GM21381 (cell line): ENCODE results near the gene RBM19.
"Not testable (repeated sequence)": the region's sequence is repeated elsewhere in the genome, so short reads cannot be mapped to it uniquely, and the experiment has no call there.

Source experiments
- ATAC-seq: cut with Tn5 transposase; IDR thresholded peaks from one replicate; pipeline ENCODE4 v1.9.1; 2021; ENCODE audit warnings: mild to moderate bottlenecking, moderate library complexity; ENCODE audit not compliant: unreplicated experiment

The RBM19 gene

DNA sequence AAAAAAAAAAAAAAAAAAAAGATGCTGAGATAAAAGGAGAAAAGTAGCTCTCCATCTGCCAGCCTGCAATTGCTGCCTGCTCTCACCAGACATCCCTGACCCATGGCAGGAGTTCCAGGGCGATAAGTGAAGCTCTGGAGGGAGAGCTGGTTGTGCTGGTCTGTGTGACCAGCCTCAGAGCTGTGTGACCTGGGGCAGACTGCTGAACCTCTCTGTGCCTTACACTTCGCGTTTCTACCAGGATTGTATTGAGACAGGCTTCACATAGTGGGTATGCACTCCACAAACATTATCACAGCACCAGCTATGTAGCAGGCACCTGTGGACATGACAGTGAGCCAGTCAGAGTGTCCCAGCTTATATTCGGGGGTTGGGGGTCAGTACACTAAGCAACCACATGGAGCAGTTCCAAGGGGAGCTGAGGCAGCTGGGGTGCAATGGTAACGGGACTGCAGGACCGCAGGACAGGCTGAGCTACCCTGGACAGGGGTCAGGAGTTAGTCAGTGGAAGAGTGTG lies 57.5 kb downstream of the RBM19 start:
- ATAC-seq, result no peak

DNA sequence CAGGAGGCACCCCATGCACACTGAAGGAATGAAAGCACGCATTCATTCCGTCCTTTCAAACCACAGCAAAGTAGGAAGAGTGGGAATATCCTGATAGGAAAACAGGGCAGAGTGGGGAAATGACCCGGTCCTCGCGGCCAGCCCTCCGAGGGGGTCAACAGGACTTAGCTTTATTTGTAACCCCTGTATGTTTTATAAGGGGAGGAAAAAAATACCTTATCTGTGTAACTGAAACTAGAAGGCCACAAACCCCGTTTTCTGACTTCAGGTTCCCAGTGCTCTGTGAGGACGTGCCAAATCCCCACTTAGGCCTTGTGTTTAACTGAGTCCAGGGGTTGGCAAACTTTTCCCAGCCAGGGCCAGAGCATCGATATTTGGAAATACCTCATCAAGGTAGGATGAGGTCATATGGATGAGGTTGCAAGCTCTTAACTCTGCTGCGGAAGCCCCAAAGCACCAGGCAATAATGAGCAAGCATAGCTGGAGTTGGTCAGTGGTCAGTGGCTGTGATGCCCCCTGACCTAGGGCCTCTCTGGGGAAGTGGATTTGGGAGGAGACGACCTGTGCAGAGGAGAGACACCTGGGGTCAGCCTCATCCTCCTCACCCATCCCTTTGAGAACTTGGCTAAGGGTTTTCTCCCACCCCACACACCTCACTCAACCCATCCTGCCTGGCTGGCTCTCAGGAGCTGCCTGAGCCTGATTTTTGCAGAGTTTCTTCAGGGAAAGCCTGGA lies 58.5 kb downstream of the RBM19 start:
- no peak for ATAC-seq

DNA sequence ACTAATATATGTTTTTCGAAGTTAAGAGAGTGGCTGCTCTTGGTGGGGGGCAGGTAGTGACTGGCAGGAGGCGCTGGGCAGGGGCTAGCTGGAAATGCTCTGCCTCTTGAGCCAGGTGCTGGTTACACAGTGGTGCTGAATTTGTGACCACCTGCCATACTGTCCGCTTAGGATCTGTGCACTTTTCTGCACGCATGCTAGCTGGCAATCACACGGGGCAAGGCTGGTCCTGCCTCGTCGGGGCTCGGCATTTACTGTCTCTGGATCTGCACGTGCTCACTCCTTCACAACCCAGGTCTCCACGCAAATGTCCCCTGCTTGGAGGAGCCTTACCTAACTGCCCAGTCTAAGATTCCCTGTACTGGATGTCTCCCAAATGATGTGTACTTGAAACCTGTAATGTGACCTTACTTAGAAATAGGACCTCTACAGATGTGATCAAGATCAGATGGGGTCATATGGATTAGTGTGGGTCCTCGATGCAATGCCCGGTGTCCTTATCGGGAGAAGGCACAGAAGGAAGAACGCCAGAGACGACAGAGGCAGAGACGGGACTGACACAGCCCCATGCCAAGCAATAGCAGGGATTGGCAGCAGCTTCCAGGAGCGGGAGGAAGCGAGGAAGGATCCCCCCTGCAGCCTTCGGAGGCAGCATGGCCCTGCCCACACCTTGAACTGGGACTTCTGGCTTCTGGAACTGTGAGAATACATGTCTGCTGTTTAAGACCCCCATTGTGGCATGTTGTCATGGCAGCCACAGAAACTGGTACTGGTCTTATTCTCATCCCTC lies 59.5 kb downstream of the RBM19 start:
- no peak for ATAC-seq

DNA sequence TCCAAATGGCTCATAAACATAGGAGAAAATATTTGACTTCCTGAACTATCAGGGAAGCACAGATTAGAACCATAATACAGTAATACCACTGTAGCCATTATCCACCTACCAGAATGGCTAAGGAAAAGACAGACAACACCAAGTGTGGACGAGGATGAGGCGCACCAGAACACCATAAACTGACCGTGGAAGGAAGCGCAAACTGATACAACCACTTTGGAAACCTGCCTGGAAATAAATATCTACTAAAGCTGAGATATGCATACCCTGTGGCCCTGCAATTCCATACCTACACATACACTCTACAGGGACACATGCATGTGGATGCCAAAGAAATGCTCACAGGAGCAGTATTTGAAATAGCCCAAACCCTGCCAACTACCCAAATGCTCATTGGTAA lies 60.3 kb downstream of the RBM19 start:
- no peak for ATAC-seq

DNA sequence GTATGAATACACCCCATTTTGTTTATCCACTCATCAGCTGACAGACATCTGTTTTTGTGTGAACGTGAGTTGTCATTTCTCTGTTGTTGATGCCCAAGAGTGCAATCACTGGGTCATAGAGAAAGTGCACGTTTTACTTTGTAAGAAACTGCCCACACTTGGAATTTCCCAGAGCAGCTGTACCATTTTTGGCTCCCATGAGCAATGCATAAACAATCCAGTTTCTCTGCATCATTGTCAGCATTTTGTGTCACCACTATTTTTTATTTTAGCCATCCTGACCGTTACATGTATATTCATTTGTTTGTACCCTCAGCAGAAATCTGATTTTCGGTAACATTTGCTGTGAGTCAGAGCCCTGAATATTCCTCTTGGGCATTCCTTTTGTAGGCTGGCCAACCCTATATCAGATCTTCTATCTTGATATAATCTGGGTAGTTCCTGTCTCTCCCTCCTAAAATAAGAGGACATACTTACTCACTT lies 62.7 kb downstream of the RBM19 start:
- no peak for ATAC-seq

DNA sequence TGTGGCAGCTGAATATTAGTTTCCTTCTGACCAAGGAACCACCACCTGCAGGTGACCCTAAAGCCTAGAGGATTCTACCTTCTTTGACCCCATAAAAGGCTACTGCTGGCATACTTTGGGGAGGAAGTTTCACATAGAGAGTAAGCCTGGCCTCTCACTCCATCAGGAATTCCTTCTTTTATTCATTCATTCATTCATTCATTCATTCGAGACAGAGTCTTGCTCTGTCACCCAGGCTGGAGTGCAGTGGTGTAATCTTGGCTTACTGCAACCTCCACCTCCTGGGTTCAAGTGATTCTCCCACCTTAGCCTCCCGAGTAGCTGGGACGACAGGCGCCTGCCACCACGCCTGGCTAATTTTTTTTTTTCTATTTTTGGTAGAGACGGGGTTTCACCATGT lies 64.8 kb downstream of the RBM19 start:
- ATAC-seq, result not testable (repeated sequence)

DNA sequence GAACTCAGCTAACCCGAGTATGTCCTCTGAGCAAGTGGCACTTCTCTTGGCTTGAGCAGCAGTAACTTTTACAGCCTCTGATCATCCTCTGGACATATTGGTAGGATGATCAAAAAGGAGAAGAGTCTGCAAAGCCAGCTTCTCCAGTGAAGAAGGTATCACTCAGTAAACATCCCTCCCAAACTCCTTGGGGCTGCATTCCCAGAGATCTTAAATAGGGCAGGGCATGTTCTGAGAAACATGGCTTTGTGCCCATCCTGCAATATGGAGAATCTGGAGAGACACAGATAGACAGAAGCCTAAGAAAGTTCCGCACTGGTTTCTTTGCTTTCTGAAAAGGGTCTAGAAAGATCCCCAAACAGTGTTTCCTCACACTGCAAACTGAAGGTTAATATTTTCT lies 65.4 kb downstream of the RBM19 start:
- no peak for ATAC-seq

DNA sequence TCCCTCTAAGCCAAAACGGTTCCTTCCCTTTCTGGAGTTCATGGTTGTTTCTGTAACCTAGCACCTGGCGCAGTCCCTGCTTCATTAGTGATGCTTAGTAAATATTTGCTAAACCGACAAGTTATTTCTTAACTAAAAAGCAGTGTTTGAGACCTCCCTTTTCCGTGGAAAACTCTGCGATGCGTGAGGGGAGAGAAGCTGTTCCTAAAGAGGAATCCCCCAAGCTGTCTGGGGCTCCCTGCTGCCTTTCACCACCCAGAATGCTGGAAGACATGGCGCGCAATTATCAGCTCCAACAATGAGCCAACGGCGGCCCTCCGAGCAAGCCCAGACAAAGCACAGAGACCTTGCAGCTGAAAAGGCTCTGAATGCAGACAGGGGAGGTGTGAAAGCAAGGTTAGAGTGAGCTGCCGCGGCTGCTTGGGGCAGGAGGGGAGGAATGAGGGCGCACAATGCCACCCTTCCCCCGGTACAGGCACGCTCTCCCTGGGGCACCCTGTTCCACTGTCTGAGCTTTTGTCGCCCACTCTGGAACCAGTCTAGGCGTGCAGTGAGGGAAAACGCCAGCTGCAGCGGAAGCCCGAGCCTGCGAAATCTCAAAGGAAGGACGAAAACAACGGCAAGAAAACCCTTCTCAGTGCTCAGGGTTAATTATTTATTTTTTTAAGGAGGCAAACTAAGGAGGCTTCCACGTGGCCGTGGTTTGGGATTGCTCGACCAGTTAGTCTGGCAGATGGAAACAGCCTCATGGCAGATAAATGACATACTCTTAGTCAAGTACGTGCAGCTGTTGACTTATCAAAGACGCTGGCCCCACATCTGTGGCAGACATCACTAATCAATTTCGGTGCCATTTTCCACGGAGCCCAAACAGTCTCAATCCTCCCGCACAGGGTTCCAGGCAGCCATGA lies 66.3 kb downstream of the RBM19 start:
- ATAC-seq, result no peak

DNA sequence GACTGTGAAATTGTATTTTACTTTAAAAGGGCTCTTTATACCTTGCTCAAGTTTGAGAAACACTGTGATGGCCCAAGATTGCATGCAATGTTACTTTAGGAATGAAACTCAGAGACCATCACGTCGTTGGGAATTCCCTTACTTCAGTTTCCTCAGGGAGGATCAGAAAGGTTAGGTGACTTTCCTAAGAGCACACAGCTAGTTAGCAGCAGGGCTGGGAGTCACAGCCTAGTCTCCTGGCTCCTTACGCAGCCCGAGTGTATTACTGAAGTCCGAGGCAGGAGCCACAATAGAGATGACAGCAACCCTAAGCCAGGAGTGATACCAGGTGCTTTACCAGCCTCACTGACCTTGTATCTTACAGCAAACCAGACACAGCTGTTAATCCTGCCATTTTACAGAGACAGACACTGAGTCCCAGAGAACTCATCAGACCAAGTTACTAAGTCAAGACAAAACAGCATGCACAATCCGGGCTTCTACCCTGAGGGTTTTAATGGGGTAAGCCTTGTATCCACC lies 67.0 kb downstream of the RBM19 start:
- no peak for ATAC-seq

DNA sequence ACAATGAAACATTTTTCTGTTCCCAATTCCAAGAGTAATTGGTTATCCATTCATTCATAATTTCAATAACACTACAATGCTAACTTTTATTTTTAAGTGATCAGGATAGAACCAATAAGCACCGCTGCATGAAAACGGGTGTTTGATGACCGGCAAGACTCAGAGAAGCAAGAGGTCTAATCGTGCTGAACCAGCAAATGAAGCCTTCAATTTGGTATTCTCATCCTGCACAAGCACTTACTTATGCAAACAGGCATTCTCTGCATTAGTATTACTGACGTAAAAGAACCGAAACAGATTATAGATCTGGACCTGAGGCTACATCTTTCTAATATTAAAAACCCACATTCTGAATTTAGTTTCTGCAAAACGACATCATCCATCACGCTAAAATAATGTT lies 67.7 kb downstream of the RBM19 start:
- ATAC-seq, result no peak

DNA sequence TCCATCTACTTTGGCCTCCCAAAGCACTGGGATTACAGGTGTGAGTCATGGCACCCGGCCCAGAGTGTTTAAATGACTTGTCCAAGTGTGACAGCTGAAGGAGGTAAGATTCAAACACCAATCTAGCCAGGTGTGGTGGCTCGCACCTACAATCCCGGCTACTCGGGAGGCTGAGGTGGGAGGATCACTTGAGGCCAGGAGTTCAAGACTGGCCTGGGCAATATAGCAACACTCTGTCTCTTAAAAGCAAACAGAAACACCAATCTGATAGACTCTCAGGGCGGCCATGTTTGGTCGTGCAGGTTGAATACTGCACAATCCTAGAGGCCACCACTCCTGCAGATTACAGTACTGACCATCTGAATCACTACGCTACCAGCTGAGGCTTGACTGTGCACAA lies 68.7 kb downstream of the RBM19 start:
- ATAC-seq, result no peak

DNA sequence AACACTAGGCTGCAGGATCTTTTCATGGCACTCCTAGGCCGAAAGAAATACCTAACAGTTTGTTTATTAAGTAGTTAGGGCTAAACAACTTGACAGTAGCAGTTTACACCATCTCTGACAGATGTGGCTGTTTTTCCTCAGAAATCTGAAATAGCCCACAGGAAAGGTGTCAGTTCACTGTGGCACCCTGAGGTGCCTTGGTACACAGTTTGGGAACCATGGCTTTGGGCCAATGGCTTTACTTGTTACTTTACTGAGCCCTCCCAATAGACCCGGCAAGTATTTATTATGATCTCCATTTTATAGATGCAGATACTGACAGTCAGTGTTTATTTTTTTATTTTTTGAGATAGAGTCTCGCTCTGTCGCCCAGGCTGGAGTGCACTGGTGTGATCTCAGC lies 69.3 kb downstream of the RBM19 start:
- ATAC-seq, result no peak

DNA sequence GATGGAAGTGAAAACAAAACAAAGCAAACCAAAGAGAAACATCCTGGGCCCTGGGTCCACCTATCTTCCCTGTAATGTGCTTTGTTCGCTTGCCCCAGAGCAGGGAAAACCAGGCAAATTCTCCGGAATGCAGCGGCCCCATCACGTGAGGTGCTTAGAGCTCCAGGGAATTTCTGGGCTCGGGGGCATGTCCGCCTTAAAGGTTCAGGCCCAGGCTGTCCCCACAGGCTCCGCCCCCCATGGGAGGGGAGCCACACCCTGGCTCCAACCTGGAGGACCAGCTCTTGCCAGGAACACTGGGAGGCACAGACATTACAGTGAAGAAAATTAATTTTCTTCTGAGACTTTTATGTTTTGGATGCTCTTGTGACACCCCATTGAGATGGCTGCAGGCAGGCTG lies 69.9 kb downstream of the RBM19 start:
- ATAC-seq, result no peak

DNA sequence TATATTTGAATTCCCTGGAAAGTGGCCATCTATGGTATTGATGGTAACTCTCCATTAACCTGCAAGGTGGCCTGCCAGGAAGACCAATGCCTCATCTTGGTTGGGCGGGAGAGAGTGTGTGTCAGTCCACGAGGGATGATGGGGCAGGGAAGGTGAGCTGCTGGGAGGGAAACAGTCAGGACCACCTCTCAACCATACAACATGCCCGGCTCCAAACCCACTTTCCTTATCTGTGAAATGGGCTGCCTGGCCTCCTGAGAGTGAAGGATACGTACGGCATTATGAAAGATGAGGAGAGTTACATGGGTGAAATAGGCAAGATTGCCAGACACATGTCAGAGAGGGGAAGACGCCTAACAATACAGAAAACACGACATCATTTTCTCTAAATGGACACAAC lies 70.9 kb downstream of the RBM19 start:
- ATAC-seq, result no peak

DNA sequence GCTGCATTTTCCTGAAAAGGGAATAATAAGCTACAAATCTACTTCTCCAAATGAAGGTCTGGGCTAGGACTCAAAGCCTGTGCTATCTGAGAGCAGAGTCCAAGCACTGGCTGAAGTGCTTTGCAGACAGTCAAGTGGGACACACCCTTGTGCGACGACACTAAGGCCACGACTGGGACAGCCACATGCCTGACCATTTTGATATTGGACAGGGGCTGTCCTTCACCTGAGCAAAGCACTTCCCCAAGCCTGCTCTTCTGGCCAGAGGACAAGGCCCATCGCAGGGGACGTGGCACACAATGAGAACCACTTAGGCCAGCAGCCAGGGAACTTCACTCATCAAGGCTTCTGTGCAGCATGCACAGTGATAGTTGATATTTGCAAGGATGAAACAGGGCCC lies 71.4 kb downstream of the RBM19 start:
- ATAC-seq, result no peak

DNA sequence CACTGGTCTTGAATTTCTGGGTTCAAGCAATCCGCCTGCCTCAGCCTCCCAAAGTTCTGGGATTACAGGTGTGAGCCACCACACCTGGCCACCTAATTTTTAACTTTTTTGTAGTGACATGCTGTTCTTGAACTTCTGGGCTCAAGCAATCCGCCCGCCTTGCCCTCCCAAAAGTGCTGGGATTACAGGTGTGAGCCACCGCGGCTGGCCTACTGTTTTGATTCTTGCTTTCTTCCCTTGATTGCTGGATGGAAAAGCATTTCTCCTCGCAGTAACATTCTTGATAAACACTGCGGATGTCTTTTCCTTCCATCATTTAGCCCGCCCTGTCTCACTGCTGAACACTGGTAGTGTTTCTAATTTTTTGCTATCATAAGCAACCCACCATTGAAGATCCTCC lies 72.9 kb downstream of the RBM19 start:
- no peak for ATAC-seq

DNA sequence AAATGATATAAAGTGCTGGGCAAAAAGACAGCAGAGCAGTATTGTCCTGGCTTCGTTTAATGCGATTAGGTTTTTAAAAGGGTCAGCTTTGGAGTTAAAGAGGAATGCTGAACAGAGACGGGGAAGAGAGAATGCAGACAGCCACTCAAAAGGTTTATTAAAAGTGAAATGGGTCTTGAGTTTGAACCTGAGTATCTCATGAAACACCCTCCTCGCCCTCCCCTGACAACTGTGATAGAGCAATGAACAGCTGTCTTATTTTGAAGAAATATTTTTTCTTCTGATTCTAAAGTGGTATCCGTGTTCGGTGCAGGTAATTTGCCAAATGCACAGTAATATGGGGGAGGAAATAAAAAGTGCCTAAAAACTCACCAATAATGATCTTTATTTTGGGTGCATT lies 73.6 kb downstream of the RBM19 start:
- ATAC-seq, result no peak

DNA sequence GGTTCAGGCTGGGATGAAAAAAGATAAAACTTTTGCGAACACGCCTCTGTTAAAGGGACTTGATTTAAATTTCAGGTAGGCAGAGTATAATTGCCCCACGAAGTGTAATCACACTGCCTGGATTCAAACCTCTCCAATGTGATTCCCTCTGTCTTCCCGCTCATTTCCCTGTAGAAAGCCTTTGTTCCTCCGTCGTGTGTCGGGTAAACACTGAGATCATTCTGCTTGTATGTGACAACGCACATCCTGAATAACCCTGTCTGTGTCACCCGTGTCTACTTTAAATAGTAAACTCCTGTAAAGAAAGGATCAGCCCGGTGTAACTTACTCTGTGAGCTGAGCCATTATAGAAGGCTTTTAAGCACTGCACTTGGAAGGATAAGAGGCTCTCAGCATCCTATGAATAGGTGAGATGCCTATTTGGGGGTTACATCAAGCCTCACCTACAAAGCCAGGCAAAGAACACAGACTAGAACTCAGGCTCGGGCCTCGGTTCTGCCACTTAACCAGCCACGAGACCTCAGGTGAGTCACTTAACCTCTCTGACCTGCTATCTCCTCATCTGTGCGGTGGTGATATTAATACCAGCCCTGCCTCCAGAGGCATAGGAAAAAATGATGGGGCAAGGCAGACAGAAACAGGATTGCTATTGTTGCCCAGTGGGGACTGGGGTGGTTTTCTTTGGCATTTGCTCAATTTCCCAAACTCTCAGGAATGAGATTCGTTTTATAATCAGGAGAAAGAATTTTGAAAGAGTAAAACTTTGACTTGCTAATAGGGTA lies 74.2 kb downstream of the RBM19 start:
- no peak for ATAC-seq

DNA sequence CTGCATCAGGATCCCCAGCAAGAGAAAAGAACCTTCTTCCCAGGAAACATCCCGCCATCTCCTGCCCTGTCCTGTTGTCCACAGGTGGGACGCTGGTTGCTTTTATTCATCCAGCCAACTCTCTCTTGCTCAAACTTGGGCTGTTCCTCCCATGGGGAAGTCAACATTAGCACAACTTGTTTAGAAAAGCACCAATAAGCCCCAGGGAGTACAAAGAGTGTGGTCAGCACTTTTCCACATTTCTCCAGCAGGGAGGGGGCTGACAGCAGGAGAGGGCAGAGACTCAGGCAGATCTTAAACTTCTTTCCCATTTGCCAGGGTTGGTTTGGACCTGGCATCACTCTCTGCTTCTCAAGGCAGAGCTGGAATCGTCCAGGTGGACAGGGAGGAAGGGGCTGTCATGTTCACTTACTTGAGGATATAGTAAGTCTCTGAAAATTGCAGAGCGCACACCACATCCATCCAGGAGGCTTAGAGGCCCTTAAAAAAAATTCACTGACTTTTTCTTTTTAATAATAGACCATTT lies 74.9 kb downstream of the RBM19 start:
- ATAC-seq, result no peak
